WTC11 (cell line): Measurements from ENCODE around the gene CLPTM1. TPM values are rescaled to one million over a fixed set of nuclear protein-coding genes. Genes with fewer than 3 reads are reported as not detected.
"Not testable (repeated sequence)": the region's sequence is repeated elsewhere in the genome, so short reads cannot be mapped to it uniquely, and the experiment has no call there.

Experiments
- ATAC-seq: fragments of 200-7000 bp; cut with Tn5 transposase; 2 replicates; pipeline ENCODE4 v1.10.0; 2021; ENCODE audit warnings: mild to moderate bottlenecking, moderate library complexity
- CTCF ChIA-PET: fragments of 300-600 bp; sonication (Branson Sonifier 250); formaldehyde crosslinking; loops from one replicate; lab custom pipeline; 2021; ENCODE audit warnings: antibody characterized with exemption; lab: Charles Lee
- POLR2A ChIA-PET: fragments of 350-600 bp; sonication (Branson Sonifier 250); formaldehyde crosslinking; loops from one replicate; lab custom pipeline; 2021; ENCODE audit warnings: antibody characterized with exemption; lab: Charles Lee
- DNase-seq: peaks from one replicate; pipeline ENCODE4 v3.0.0; 2021; ENCODE audit warnings: low spot score
- H3K27ac Mint-ChIP-seq: 2 replicates; pipeline ENCODE4 v1.8.0; 2021; ENCODE audit warnings: mixed read lengths
- H3K27me3 Mint-ChIP-seq: 2 replicates; pipeline ENCODE4 v1.8.0; 2021; ENCODE audit warnings: low read depth, mild to moderate bottlenecking, moderate library complexity, mixed read lengths
- H3K36me3 Mint-ChIP-seq: 2 replicates; pipeline ENCODE4 v1.8.0; 2021; ENCODE audit warnings: mixed read lengths
- H3K4me1 Mint-ChIP-seq: 2 replicates; pipeline ENCODE4 v1.8.0; 2022; ENCODE audit warnings: mixed read lengths
- H3K4me3 Mint-ChIP-seq: 2 replicates; pipeline ENCODE4 v1.8.0; 2021; ENCODE audit warnings: mild to moderate bottlenecking, moderate library complexity, mixed read lengths
- H3K9me3 Mint-ChIP-seq: 2 replicates; pipeline ENCODE4 v1.8.0; 2021; ENCODE audit warnings: mixed read lengths
- ARID4B ChIP-seq: sonication (generic); formaldehyde crosslinking; IDR thresholded peaks from 2 replicates; pipeline ENCODE4 v1.8.0; 2023; ENCODE audit warnings: missing genetic modification reagents, mild to moderate bottlenecking, borderline replicate concordance
- ATF1 ChIP-seq: sonication (generic); formaldehyde crosslinking; IDR thresholded peaks from 2 replicates; pipeline ENCODE4 v1.8.1; 2023; ENCODE audit warnings: mild to moderate bottlenecking, moderate library complexity, missing genetic modification reagents
- CREB1 ChIP-seq: sonication (generic); formaldehyde crosslinking; IDR thresholded peaks from 2 replicates; pipeline ENCODE4 v1.8.0; 2023; ENCODE audit warnings: mild to moderate bottlenecking, missing genetic modification reagents
- FOXP4 ChIP-seq: sonication (generic); formaldehyde crosslinking; IDR thresholded peaks from 2 replicates; pipeline ENCODE4 v1.8.0; 2022; ENCODE audit warnings: mild to moderate bottlenecking, missing genetic modification reagents
- IRF1 ChIP-seq: sonication (generic); formaldehyde crosslinking; IDR thresholded peaks from 2 replicates; pipeline ENCODE4 v1.8.0; 2023; ENCODE audit warnings: missing genetic modification reagents
- JAZF1 ChIP-seq: fragments of 250-450 bp; sonication (Bioruptor Pico); IDR thresholded peaks from 2 replicates; pipeline ENCODE4 v1.9.0; 2021; ENCODE audit warnings: moderate library complexity, mild to moderate bottlenecking, inconsistent platforms
- MYBL2 ChIP-seq: sonication (generic); formaldehyde crosslinking; IDR thresholded peaks from 2 replicates; pipeline ENCODE4 v1.8.1; 2023; ENCODE audit warnings: mild to moderate bottlenecking, moderate library complexity, missing genetic modification reagents
- NR2C2 ChIP-seq: sonication (generic); formaldehyde crosslinking; IDR thresholded peaks from 2 replicates; pipeline ENCODE4 v1.8.0; 2022; ENCODE audit warnings: mild to moderate bottlenecking, missing genetic modification reagents
- SMAD4 ChIP-seq: sonication (generic); formaldehyde crosslinking; IDR thresholded peaks from 2 replicates; pipeline ENCODE4 v1.8.0; 2022; ENCODE audit warnings: mild to moderate bottlenecking, missing genetic modification reagents
- SOX15 ChIP-seq: fragments of 250-450 bp; sonication (Bioruptor Pico); IDR thresholded peaks from 2 replicates; pipeline ENCODE4 v1.9.0; 2021; ENCODE audit warnings: mild to moderate bottlenecking
- TCF7 ChIP-seq: sonication (generic); formaldehyde crosslinking; IDR thresholded peaks from 2 replicates; pipeline ENCODE4 v1.8.0; 2022; ENCODE audit warnings: mild to moderate bottlenecking, low read depth, missing genetic modification reagents, moderate library complexity
- ZNF219 ChIP-seq: sonication (generic); formaldehyde crosslinking; IDR thresholded peaks from 2 replicates; pipeline ENCODE4 v1.8.0; 2023; ENCODE audit warnings: missing genetic modification reagents, mild to moderate bottlenecking, borderline replicate concordance
- ZNF263 ChIP-seq: sonication (generic); formaldehyde crosslinking; IDR thresholded peaks from 2 replicates; pipeline ENCODE4 v1.8.1; 2022; ENCODE audit warnings: low read depth, mild to moderate bottlenecking, moderate library complexity, missing genetic modification reagents
- ZSCAN18 ChIP-seq: fragments of 250-450 bp; sonication (Bioruptor Pico); IDR thresholded peaks from 2 replicates; pipeline ENCODE4 v2.1.2; 2022; ENCODE audit warnings: mild to moderate bottlenecking, moderate library complexity
- total RNA-seq: library from RNA; stranded (reverse); gene quantifications from 3 replicates; pipeline ENCODE4 v1.2.3, GENCODE V29; 2021
- TF ChIP-seq, protein P1 (sequence below): sonication (generic); formaldehyde crosslinking; IDR thresholded peaks from 2 replicates; pipeline ENCODE4 v1.8.0; 2022; ENCODE audit warnings: mild to moderate bottlenecking, missing genetic modification reagents

Gene CLPTM1
- total RNA-seq, 1 experiment from 2014 or later = 85.6 TPM

DNA sequence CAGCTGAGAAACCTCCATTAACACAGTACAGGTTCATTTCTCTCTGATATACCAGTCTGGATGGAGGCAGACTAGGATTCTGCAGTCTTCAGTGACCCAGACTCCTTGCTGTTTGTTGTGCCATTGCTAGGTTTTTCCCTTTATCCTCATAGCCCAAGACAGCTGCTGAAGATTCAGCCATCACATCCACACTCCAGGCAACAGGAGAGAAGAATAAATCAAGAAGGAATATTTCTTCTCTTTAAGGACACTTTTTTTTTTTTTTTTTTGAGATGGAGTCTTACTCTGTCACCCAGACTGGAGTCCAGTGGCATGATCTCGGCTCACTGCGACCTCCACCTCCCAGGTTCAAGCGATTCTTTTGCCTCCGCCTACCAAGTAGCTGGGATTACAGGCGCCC, 14.3 kb downstream of the CLPTM1 start (continued):
- no peak for TF ChIP-seq FOXP4 (CRISPR knock-in tag)
- no peak for TF ChIP-seq TCF7 (CRISPR knock-in tag)
- TF ChIP-seq IRF1 (CRISPR knock-in tag) = no peak
- no peak for TF ChIP-seq ZSCAN18 (CRISPR knock-in tag)
- TF ChIP-seq ZNF219 (CRISPR knock-in tag) = no peak
- no peak for TF ChIP-seq CREB1 (CRISPR knock-in tag)

- ATAC-seq, H3K4me1 Mint-ChIP-seq, H3K27ac Mint-ChIP-seq, DNase-seq, H3K4me3 Mint-ChIP-seq, H3K27me3 Mint-ChIP-seq, H3K9me3 Mint-ChIP-seq: not testable (repeated sequence)
- CTCF ChIA-PET = interaction anchor here (1.2 kb wide), 1 partner anchor 67 kb away, joined by 4 read pairs; no protein-coding TSS in a partner anchor
- peaks cover 24% of the 10 kb centered on the region for H3K36me3 Mint-ChIP-seq
- POLR2A ChIA-PET = interaction anchor here (0.6 kb wide), 2 partner anchors 63 to 1288 kb away, joined by 3 read pairs; no protein-coding TSS in a partner anchor
Measured at GRCh38 chr19:44971451-44971850, 16.3 kb downstream of the CLPTM1 start.

DNA sequence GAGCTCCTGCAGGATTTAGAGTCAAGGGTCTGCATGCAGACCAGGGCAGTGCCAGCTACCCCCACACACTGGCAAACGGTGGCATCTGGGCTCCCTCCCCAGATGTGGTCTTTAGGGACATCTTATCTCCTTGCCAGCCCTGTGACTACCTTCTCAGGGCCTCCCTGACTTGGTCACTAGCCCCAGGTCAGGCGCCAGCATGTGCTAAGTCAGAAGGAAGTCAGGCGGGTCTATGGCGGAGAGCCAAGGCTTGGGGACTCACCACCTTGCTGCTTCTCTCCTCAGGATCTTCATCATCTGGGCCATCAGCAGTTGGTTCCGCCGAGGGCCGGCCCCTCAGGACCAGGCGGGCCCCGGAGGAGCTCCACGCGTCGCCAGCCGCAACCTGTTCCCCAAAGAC, 17.6 kb downstream of the CLPTM1 start:
- TF ChIP-seq, protein P1, sequence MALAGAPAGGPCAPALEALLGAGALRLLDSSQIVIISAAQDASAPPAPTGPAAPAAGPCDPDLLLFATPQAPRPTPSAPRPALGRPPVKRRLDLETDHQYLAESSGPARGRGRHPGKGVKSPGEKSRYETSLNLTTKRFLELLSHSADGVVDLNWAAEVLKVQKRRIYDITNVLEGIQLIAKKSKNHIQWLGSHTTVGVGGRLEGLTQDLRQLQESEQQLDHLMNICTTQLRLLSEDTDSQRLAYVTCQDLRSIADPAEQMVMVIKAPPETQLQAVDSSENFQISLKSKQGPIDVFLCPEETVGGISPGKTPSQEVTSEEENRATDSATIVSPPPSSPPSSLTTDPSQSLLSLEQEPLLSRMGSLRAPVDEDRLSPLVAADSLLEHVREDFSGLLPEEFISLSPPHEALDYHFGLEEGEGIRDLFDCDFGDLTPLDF (CRISPR knock-in tag) = no peak
- TF ChIP-seq ARID4B (CRISPR knock-in tag) (no peak), ZNF263 (CRISPR knock-in tag) (no peak), NR2C2 (no peak), ATF1 (CRISPR knock-in tag) (no peak), SMAD4 (no peak), SOX15 (CRISPR knock-in tag) (no peak), MYBL2 (no peak), JAZF1 (CRISPR knock-in tag) (no peak)
- DNase-seq = no peak

More for the DNA sequence above, 17.6 kb downstream of the CLPTM1 start:
- ATAC-seq = no peak
- CTCF ChIA-PET = interaction anchor here (1.0 kb wide), 1 partner anchor 21 kb away, joined by 3 read pairs; no protein-coding TSS in a partner anchor
- H3K27me3 Mint-ChIP-seq = no peaks in the 10 kb centered on the region
- H3K4me1 Mint-ChIP-seq = no peaks in the 10 kb centered on the region
- POLR2A ChIA-PET = no interaction called here
- H3K36me3 Mint-ChIP-seq = peaks cover 33% of the 10 kb centered on the region
- no peaks in the 10 kb centered on the region for H3K9me3 Mint-ChIP-seq
- no peak overlapping the region for H3K27ac Mint-ChIP-seq
- no peak overlapping the region for H3K4me3 Mint-ChIP-seq
